HEK293 (cell line): ENCODE measurements around the gene DIDO1.

Experiments used
- CTCF ChIA-PET: fragments of 350-600 bp; formaldehyde crosslinking; extraction: SDS; loops from one replicate; lab custom pipeline; 2021; ENCODE audit warnings: antibody characterized with exemption; lab: Yijun Ruan, JAX
- POLR2A ChIA-PET: fragments of 300-600 bp; formaldehyde crosslinking; extraction: SDS; loops from one replicate; lab custom pipeline; 2020; ENCODE audit warnings: antibody characterized with exemption, inconsistent platforms; lab: Yijun Ruan, JAX
- H3K27ac ChIP-seq: fragments of 200-500 bp; sonication (Bioruptor generic); 2 replicates; pipeline ENCODE4 v1.5.1; 2014; ENCODE audit warnings: low read depth, low read length, control low read depth, inconsistent platforms; ENCODE audit errors: extremely low read depth
- H3K36me3 ChIP-seq, 2 experiments: fragments of 200-500 bp in 1 of 2; sonication (Bioruptor generic) in 1 of 2; 1 replicate in 1 of 2; 2 replicates in 1 of 2; pipeline ENCODE4 v1.5.1; 2014 to 2017; ENCODE audit warnings: inconsistent platforms in 2 of 2, low read length in 2 of 2; ENCODE audit not compliant: control insufficient read depth in 2 of 2, insufficient read depth in 1 of 2
- H3K4me1 ChIP-seq: fragments of 200-500 bp; sonication (Bioruptor generic); 2 replicates; pipeline ENCODE4 v1.5.1; 2014; ENCODE audit warnings: mild to moderate bottlenecking, low read length, inconsistent platforms; ENCODE audit not compliant: control insufficient read depth, insufficient read depth
- H3K4me3 ChIP-seq: 2 replicates; pipeline ENCODE4 v1.5.1; 2011; ENCODE audit warnings: low read depth, mild to moderate bottlenecking, control low read depth, low read length, moderate library complexity
- H3K9me3 ChIP-seq: fragments of 200-500 bp; sonication (Bioruptor generic); 2 replicates; pipeline ENCODE4 v1.5.1; 2014; ENCODE audit warnings: low read depth, low read length, inconsistent platforms; ENCODE audit not compliant: control insufficient read depth, insufficient read depth
- GFI1B ChIP-seq: fragments of 450-650 bp; formaldehyde crosslinking; IDR thresholded peaks from 2 replicates; pipeline ENCODE4 v1.5.1; 2016; ENCODE audit warnings: missing biosample characterization, missing genetic modification characterization
- PRDM10 ChIP-seq: fragments of 450-650 bp; formaldehyde crosslinking; IDR thresholded peaks from 2 replicates; pipeline ENCODE4 v1.5.1; 2016; ENCODE audit warnings: missing biosample characterization, missing genetic modification characterization
- SP3 ChIP-seq: fragments of 450-650 bp; formaldehyde crosslinking; IDR thresholded peaks from 2 replicates; pipeline ENCODE4 v1.5.1; 2016; ENCODE audit warnings: missing biosample characterization, missing genetic modification characterization
- ZNF112 ChIP-seq: fragments of 450-650 bp; formaldehyde crosslinking; IDR thresholded peaks from 2 replicates; pipeline ENCODE4 v1.5.0; 2017; ENCODE audit warnings: missing biosample characterization, missing genetic modification characterization
- ZNF133 ChIP-seq: fragments of 450-650 bp; formaldehyde crosslinking; IDR thresholded peaks from 2 replicates; pipeline ENCODE4 v1.5.1; 2016; ENCODE audit warnings: missing biosample characterization, missing genetic modification characterization
- ZNF138 ChIP-seq: fragments of 450-650 bp; formaldehyde crosslinking; IDR thresholded peaks from 2 replicates; pipeline ENCODE4 v1.5.1; 2016; ENCODE audit warnings: missing biosample characterization, missing genetic modification characterization, borderline replicate concordance
- ZNF18 ChIP-seq: fragments of 450-650 bp; formaldehyde crosslinking; IDR thresholded peaks from 2 replicates; pipeline ENCODE4 v1.5.1; 2016; ENCODE audit warnings: missing biosample characterization, missing genetic modification characterization
- ZNF2 ChIP-seq: fragments of 450-650 bp; formaldehyde crosslinking; IDR thresholded peaks from 2 replicates; pipeline ENCODE4 v1.5.1; 2016; ENCODE audit warnings: missing biosample characterization, missing genetic modification characterization
- ZNF394 ChIP-seq: fragments of 450-650 bp; formaldehyde crosslinking; IDR thresholded peaks from 2 replicates; pipeline ENCODE4 v1.5.1; 2016; ENCODE audit warnings: missing biosample characterization, missing genetic modification characterization, mild to moderate bottlenecking, moderate library complexity, borderline replicate concordance
- ZNF558 ChIP-seq: fragments of 450-650 bp; formaldehyde crosslinking; IDR thresholded peaks from 2 replicates; pipeline ENCODE4 v1.5.1; 2016; ENCODE audit warnings: missing biosample characterization, missing genetic modification characterization
- ZNF621 ChIP-seq: fragments of 450-650 bp; formaldehyde crosslinking; IDR thresholded peaks from 2 replicates; pipeline ENCODE4 v1.5.1; 2017; ENCODE audit warnings: missing biosample characterization, missing genetic modification characterization
- ZNF624 ChIP-seq: fragments of 450-650 bp; formaldehyde crosslinking; IDR thresholded peaks from 2 replicates; pipeline ENCODE4 v1.5.1; 2017; ENCODE audit warnings: missing biosample characterization, missing genetic modification characterization
- ZNF76 ChIP-seq: fragments of 450-650 bp; formaldehyde crosslinking; IDR thresholded peaks from 2 replicates; pipeline ENCODE4; 2016; ENCODE audit warnings: low read depth, missing biosample characterization, missing genetic modification characterization, borderline replicate concordance
- ZSCAN16 ChIP-seq: fragments of 450-650 bp; formaldehyde crosslinking; IDR thresholded peaks from 2 replicates; pipeline ENCODE4 v1.5.1; 2016; ENCODE audit warnings: missing biosample characterization, missing genetic modification characterization
- ZSCAN23 ChIP-seq: fragments of 450-650 bp; formaldehyde crosslinking; IDR thresholded peaks from 2 replicates; pipeline ENCODE4 v1.5.1; 2016; ENCODE audit warnings: missing biosample characterization, missing genetic modification characterization
- TF ChIP-seq, protein P1 (sequence below): fragments of 450-650 bp; formaldehyde crosslinking; IDR thresholded peaks from 2 replicates; pipeline ENCODE4 v1.5.1; 2016; ENCODE audit warnings: missing biosample characterization, missing genetic modification characterization
- TF ChIP-seq, protein P2 (sequence below): fragments of 450-650 bp; formaldehyde crosslinking; IDR thresholded peaks from 2 replicates; pipeline ENCODE4; 2016; ENCODE audit warnings: missing biosample characterization, missing genetic modification characterization
- TF ChIP-seq, protein P3 (sequence below): fragments of 450-650 bp; IDR thresholded peaks from 2 replicates; pipeline ENCODE4 v1.5.1; 2018; ENCODE audit warnings: missing biosample characterization, mild to moderate bottlenecking, missing genetic modification characterization

Gene DIDO1

DNA sequence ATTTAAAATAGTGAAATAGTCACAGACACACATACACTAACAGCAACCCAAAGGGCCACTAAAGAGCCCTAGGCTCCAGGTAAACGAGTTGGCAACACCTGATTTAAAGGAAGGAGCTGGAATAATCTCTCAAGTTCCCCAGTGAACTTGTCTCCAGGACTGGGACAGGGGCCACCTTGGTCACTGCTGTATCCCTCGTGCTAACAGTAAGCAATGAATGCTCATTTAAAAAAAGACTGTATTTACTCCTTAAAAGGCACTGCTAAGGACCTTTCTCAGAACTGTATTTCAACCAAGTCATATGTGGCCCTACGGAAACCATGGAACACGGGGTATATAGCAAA is 1.3 kb downstream of the DIDO1 start:
- H3K4me3 ChIP-seq = peak overlapping the region; percentile 86
- POLR2A ChIA-PET = interaction anchor here (2.2 kb wide), 1 partner anchor 12 kb away, joined by 13 read pairs; the partner anchor contains the start of gene GID8
- TF ChIP-seq, protein P1, sequence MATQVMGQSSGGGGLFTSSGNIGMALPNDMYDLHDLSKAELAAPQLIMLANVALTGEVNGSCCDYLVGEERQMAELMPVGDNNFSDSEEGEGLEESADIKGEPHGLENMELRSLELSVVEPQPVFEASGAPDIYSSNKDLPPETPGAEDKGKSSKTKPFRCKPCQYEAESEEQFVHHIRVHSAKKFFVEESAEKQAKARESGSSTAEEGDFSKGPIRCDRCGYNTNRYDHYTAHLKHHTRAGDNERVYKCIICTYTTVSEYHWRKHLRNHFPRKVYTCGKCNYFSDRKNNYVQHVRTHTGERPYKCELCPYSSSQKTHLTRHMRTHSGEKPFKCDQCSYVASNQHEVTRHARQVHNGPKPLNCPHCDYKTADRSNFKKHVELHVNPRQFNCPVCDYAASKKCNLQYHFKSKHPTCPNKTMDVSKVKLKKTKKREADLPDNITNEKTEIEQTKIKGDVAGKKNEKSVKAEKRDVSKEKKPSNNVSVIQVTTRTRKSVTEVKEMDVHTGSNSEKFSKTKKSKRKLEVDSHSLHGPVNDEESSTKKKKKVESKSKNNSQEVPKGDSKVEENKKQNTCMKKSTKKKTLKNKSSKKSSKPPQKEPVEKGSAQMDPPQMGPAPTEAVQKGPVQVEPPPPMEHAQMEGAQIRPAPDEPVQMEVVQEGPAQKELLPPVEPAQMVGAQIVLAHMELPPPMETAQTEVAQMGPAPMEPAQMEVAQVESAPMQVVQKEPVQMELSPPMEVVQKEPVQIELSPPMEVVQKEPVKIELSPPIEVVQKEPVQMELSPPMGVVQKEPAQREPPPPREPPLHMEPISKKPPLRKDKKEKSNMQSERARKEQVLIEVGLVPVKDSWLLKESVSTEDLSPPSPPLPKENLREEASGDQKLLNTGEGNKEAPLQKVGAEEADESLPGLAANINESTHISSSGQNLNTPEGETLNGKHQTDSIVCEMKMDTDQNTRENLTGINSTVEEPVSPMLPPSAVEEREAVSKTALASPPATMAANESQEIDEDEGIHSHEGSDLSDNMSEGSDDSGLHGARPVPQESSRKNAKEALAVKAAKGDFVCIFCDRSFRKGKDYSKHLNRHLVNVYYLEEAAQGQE (tag by site-specific recombination) = no peak
- TF ChIP-seq PRDM10 (no peak), ZNF624 (tag by site-specific recombination) (no peak), ZNF558 (tag by site-specific recombination) (no peak), ZNF138 (no peak), ZSCAN23 (tag by site-specific recombination) (no peak), ZSCAN16 (tag by site-specific recombination) (no peak), ZNF621 (tag by site-specific recombination) (no peak), ZNF112 (tag by site-specific recombination) (no peak), ZNF133 (no peak), ZNF2 (tag by site-specific recombination) (no peak), ZNF76 (tag by site-specific recombination) (no peak), GFI1B (tag by site-specific recombination) (no peak), ZNF18 (no peak), SP3 (tag by site-specific recombination) (no peak), ZNF394 (no peak)
- TF ChIP-seq, protein P2, sequence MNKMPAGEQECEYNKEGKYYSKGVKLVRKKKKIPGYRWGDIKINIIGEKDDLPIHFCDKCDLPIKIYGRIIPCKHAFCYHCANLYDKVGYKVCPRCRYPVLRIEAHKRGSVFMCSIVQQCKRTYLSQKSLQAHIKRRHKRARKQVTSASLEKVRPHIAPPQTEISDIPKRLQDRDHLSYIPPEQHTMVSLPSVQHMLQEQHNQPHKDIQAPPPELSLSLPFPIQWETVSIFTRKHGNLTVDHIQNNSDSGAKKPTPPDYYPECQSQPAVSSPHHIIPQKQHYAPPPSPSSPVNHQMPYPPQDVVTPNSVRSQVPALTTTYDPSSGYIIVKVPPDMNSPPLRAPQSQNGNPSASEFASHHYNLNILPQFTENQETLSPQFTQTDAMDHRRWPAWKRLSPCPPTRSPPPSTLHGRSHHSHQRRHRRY (tag by site-specific recombination) = no peak
- TF ChIP-seq, protein P3, sequence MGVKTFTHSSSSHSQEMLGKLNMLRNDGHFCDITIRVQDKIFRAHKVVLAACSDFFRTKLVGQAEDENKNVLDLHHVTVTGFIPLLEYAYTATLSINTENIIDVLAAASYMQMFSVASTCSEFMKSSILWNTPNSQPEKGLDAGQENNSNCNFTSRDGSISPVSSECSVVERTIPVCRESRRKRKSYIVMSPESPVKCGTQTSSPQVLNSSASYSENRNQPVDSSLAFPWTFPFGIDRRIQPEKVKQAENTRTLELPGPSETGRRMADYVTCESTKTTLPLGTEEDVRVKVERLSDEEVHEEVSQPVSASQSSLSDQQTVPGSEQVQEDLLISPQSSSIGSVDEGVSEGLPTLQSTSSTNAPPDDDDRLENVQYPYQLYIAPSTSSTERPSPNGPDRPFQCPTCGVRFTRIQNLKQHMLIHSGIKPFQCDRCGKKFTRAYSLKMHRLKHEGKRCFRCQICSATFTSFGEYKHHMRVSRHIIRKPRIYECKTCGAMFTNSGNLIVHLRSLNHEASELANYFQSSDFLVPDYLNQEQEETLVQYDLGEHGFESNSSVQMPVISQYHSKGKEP (tag by site-specific recombination) = no peak
- TF ChIP-seq, all 188 proteins: peak for 0
- Histone ChIP-seq H3K9me3 (no peaks in the 10 kb centered on the region), H3K27ac (peak overlapping the region; percentile 89; the same call in 1 of the 2 replicates), H3K4me1 (peaks cover 27% of the 10 kb centered on the region), H3K36me3 (peaks cover 0 to 7% of the 10 kb centered on the region in 2 experiments; a peak in 1 of 3 replicates)
- CTCF ChIA-PET = interaction anchor here (0.6 to 2.2 kb wide), 5 partner anchors 17 to 298 kb away, joined by 3 to 11 read pairs (median 3); no protein-coding TSS in a partner anchor
